Measurements from ENCODE around the gene SMNDC1. TPM values are rescaled to one million over a fixed set of nuclear protein-coding genes. Genes with fewer than 3 reads are reported as not detected.
A peak's percentile ranks its signal among the peaks of the same experiment; 100 is the strongest.

SMNDC1 gene
- total and polyA plus RNA-seq, 2 experiments from 2014 or later = 13.5 to 24.9 TPM

DNA sequence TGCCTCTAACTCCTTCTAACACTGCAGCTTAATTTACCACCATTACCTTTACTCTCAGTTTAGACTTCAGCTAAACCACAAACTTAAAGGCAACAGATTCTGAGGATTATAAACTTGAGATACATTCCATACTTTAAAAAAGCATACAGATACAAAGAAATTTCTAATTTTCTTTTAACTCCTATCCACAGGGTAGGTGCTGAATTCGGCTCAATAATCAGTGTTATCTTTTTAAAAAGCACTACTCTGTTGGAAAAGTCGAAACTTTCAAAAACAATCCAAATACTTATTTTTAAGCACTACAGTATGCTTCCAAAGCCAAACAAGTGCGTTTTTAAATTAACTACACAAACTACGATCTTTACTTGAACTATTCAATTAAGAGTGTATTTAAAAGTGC, 1.0 kb downstream of the SMNDC1 start:
- Histone ChIP-seq H3K27me3 (no peaks in the 10 kb centered on the region), H3K36me3 (peaks cover 35% of the 10 kb centered on the region), H3K9me3 (ENCODE audit: low read depth) (no peaks in the 10 kb centered on the region), H3K4me3 (peak overlapping the region; percentile 98), H3K4me1 (ENCODE audit: low read depth) (peaks cover 14% of the 10 kb centered on the region), H3K27ac (peak overlapping the region; percentile 99)
- no peak for DNase-seq (ENCODE audit: low read depth in 1 of 2, low spot score in 1 of 2)
- TF ChIP-seq, protein P1, sequence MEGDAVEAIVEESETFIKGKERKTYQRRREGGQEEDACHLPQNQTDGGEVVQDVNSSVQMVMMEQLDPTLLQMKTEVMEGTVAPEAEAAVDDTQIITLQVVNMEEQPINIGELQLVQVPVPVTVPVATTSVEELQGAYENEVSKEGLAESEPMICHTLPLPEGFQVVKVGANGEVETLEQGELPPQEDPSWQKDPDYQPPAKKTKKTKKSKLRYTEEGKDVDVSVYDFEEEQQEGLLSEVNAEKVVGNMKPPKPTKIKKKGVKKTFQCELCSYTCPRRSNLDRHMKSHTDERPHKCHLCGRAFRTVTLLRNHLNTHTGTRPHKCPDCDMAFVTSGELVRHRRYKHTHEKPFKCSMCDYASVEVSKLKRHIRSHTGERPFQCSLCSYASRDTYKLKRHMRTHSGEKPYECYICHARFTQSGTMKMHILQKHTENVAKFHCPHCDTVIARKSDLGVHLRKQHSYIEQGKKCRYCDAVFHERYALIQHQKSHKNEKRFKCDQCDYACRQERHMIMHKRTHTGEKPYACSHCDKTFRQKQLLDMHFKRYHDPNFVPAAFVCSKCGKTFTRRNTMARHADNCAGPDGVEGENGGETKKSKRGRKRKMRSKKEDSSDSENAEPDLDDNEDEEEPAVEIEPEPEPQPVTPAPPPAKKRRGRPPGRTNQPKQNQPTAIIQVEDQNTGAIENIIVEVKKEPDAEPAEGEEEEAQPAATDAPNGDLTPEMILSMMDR (IDR thresholded peaks at IDR 0.05; ENCODE audit: low read depth, low read length) = no peak

DNA sequence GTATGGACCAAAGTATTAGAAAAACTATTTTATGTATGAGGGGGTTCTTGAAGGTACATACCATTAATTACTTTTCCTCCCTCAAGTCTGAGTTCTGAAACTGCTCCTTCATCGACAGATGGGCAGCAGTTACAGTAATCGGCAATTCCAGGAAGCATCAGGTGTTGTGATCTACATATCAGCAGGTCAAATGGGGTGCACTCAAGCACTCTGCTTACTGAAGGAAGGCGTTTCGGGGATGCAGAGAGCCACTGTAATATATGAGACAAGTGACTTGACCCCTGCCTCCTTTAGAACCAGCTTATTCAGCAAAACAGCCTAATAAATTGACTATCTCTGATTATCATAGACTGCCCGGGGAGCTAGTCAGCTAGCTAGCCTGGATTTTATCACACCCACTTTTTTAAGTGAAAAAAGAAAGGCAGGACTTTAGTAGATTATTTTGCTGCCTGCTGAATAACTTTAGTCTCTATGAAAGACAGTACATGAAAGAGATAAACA, 4.2 kb downstream of the SMNDC1 start:
- no peak for DNase-seq (ENCODE audit: low read depth in 1 of 2, low spot score in 1 of 2)
- peaks cover 66% of the 10 kb centered on the region for H3K36me3 ChIP-seq
- peaks cover 7% of the 10 kb centered on the region for H3K4me1 ChIP-seq (ENCODE audit: low read depth)
- H3K27ac ChIP-seq = no peak overlapping the region
- no peak overlapping the region for H3K4me3 ChIP-seq
- H3K27me3 ChIP-seq = no peaks in the 10 kb centered on the region
- no peaks in the 10 kb centered on the region for H3K9me3 ChIP-seq (ENCODE audit: low read depth)
- TF ChIP-seq, protein P1 (IDR thresholded peaks at IDR 0.05; ENCODE audit: low read depth, low read length) = no peak

DNA sequence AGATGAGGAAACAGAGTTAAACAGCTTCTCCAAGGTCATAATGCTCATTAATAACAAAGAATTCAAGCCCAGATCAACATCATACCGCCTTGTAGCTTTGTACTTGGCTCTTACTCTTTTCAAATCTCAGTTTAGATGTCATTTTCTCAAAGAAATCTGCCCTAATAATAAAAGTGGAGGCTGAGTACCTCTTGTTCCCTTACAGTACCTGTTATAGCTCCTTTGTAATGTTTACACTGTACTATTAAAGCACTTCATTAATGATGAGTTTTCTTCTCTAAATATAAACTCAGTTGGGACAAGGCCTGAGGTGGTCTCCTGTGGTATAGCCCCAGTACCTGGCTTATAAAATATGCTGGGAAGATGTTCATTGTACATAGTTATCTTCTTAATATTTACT, 7.8 kb downstream of the SMNDC1 start:
- no peaks in the 10 kb centered on the region for H3K9me3 ChIP-seq (ENCODE audit: low read depth)
- H3K4me1 ChIP-seq (ENCODE audit: low read depth) = no peaks in the 10 kb centered on the region
- H3K36me3 ChIP-seq = peaks cover 80% of the 10 kb centered on the region
- H3K27ac ChIP-seq = peak overlapping the region; percentile 30
- no peak overlapping the region for H3K4me3 ChIP-seq
- TF ChIP-seq, protein P1 (IDR thresholded peaks at IDR 0.05; ENCODE audit: low read depth, low read length) = no peak
- no peaks in the 10 kb centered on the region for H3K27me3 ChIP-seq
- DNase-seq (ENCODE audit: low read depth in 1 of 2, low spot score in 1 of 2) = no peak

DNA sequence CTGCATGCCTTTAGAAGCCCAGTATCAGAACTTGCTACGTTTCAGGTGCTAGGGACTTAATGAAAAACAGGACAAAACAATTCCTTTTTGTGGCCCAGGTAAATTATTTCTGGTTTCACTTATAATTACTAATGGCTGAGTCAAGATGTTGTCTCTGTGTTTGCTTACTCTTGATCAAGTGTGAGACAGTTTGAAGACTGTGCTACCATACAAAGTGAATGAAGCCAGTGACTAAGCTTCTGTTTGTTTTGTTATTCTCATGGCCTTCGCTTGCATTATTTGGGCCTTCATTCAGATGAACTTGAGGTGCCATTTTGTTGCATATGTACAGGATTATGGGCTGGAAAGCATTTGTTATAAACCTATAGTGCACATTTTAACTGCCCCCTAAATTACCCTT, 17.9 kb downstream of the SMNDC1 start:
- H3K9me3 ChIP-seq (ENCODE audit: low read depth) = no peaks in the 10 kb centered on the region
- H3K4me3 ChIP-seq = no peak overlapping the region
- TF ChIP-seq, protein P1 (IDR thresholded peaks at IDR 0.05; ENCODE audit: low read depth, low read length) = no peak
- no peak for DNase-seq (ENCODE audit: low read depth in 1 of 2, low spot score in 1 of 2)
- no peaks in the 10 kb centered on the region for H3K27me3 ChIP-seq
- H3K27ac ChIP-seq = peak overlapping the region; percentile 70
- H3K36me3 ChIP-seq = peaks cover 55% of the 10 kb centered on the region
- peaks cover 15% of the 10 kb centered on the region for H3K4me1 ChIP-seq (ENCODE audit: low read depth)

DNA sequence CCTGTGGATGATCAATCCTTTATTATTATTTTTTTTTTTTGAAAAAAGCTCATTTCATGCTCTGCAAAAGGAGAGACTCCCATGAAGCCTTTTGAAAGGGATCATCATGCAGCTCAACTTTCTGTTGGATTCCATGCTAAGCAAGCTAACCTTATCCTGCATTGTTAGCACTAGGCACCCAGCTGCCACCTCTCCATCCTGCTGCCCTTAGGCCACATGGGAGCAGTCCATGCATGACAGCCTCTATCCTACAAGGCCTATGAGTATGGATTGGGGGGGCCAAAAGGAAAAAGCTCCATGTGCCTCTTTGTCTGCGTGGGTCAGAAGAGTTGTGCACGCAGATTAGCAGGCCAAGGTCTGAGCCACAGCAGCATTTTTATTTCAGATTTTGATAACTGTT, 19.2 kb downstream of the SMNDC1 start:
- peaks cover 15% of the 10 kb centered on the region for H3K4me1 ChIP-seq (ENCODE audit: low read depth)
- TF ChIP-seq, protein P1 (IDR thresholded peaks at IDR 0.05; ENCODE audit: low read depth, low read length) = no peak
- H3K27me3 ChIP-seq = no peaks in the 10 kb centered on the region
- no peaks in the 10 kb centered on the region for H3K9me3 ChIP-seq (ENCODE audit: low read depth)
- H3K4me3 ChIP-seq = no peak overlapping the region
- no peak overlapping the region for H3K27ac ChIP-seq
- no peak for DNase-seq (ENCODE audit: low read depth in 1 of 2, low spot score in 1 of 2)
- peaks cover 46% of the 10 kb centered on the region for H3K36me3 ChIP-seq

DNA sequence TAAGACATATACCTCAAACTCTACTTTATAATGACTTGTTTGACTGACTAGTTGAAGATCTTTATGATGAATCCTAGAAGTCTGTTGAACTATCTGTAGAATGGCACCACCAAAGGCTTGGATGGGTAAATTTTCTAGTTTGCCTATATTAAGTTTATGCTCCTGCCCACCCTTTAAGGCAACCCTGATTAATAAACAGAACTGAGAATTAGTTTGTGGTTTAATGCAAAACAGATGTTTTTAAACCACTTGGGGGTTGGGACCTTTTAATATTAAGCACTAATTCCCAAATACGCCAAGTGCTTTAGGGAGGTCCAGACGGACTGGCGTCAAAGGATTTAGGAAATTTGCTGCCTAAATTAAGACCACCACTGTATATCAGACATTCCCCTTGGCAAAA, 20.5 kb downstream of the SMNDC1 start:
- Histone ChIP-seq H3K36me3 (peaks cover 33% of the 10 kb centered on the region), H3K4me3 (no peak overlapping the region), H3K9me3 (ENCODE audit: low read depth) (no peaks in the 10 kb centered on the region), H3K27ac (no peak overlapping the region), H3K27me3 (no peaks in the 10 kb centered on the region), H3K4me1 (ENCODE audit: low read depth) (peaks cover 16% of the 10 kb centered on the region)
- no peak for DNase-seq (ENCODE audit: low read depth in 1 of 2, low spot score in 1 of 2)
- TF ChIP-seq, protein P1 (IDR thresholded peaks at IDR 0.05; ENCODE audit: low read depth, low read length) = no peak
